Mesenchymal stem cell (in vitro differentiated cells and primary cell): ENCODE measurements around the gene OTC. TPM values are rescaled to one million over a fixed set of nuclear protein-coding genes. Genes with fewer than 3 reads are reported as not detected.

Experiments
- DNase-seq: peaks from one replicate; pipeline ENCODE4 v3.0.0-alpha.2; 2013
- H2AFZ ChIP-seq: one replicate; pipeline ENCODE4 v1.6.1; 2013; ENCODE audit warnings: low read depth, mild to moderate bottlenecking, control low read depth, inconsistent platforms, low read length, moderate library complexity
- H2AK5ac ChIP-seq: 2 replicates; pipeline ENCODE4 v1.6.1; 2013; ENCODE audit warnings: low read length, moderate library complexity, mild to moderate bottlenecking, inconsistent platforms; ENCODE audit not compliant: severe bottlenecking
- H2BK120ac ChIP-seq: one replicate; pipeline ENCODE4 v1.6.1; 2013; ENCODE audit warnings: low read depth, mild to moderate bottlenecking, inconsistent platforms, low read length, moderate library complexity
- H2BK12ac ChIP-seq, 2 experiments: one replicate each; pipeline ENCODE4 v1.6.1; 2013; ENCODE audit warnings: inconsistent platforms in 2 of 2, low read length in 2 of 2, mild to moderate bottlenecking in 2 of 2, moderate library complexity in 2 of 2, control low read depth in 1 of 2
- H2BK15ac ChIP-seq: one replicate; pipeline ENCODE4 v1.6.1; 2013; ENCODE audit warnings: mild to moderate bottlenecking, low read depth, inconsistent platforms; ENCODE audit not compliant: poor library complexity, severe bottlenecking
- H2BK5ac ChIP-seq: 2 replicates; pipeline ENCODE4 v1.6.1; 2013; ENCODE audit warnings: low read depth, mild to moderate bottlenecking, low read length, control low read depth, inconsistent platforms; ENCODE audit not compliant: poor library complexity, severe bottlenecking
- H3K14ac ChIP-seq, 2 experiments: one replicate each; pipeline ENCODE4 v1.6.1; 2013; ENCODE audit warnings: inconsistent platforms in 2 of 2, low read length in 2 of 2, control low read depth in 1 of 2, mild to moderate bottlenecking in 1 of 2, moderate library complexity in 1 of 2
- H3K18ac ChIP-seq, 2 experiments: one replicate each; pipeline ENCODE4 v1.6.1; 2013; ENCODE audit warnings: inconsistent platforms in 2 of 2, low read length in 2 of 2, control low read depth in 1 of 2, low read depth in 1 of 2, mild to moderate bottlenecking in 1 of 2
- H3K23ac ChIP-seq, 2 experiments: one replicate each; pipeline ENCODE4 v1.6.1; 2013; ENCODE audit warnings: inconsistent platforms in 2 of 2, low read length in 2 of 2, mild to moderate bottlenecking in 2 of 2, moderate library complexity in 2 of 2, control low read depth in 1 of 2
- H3K27ac ChIP-seq: 2 replicates; pipeline ENCODE4 v1.5.1; 2013; ENCODE audit warnings: mild to moderate bottlenecking, moderate library complexity, low read length, control low read depth, inconsistent platforms; ENCODE audit not compliant: poor library complexity, severe bottlenecking
- H3K27me3 ChIP-seq, 2 experiments: 2 replicates each; pipeline versions ENCODE4 v1.6.1 to v1.7.0; 2013; ENCODE audit warnings: low read length in 2 of 2, mild to moderate bottlenecking in 2 of 2, moderate library complexity in 2 of 2, control low read depth in 1 of 2, inconsistent platforms in 1 of 2; ENCODE audit not compliant: control insufficient read depth in 1 of 2, insufficient read depth in 1 of 2
- H3K36me3 ChIP-seq, 2 experiments: 2 replicates each; pipeline versions ENCODE4 v1.6.1 to v1.7.0; 2013; ENCODE audit warnings: low read length in 2 of 2, control low read depth in 1 of 2, inconsistent platforms in 1 of 2, low read depth in 1 of 2, mild to moderate bottlenecking in 1 of 2; ENCODE audit not compliant: insufficient read depth in 2 of 2, control insufficient read depth in 1 of 2
- H3K4ac ChIP-seq, 2 experiments: one replicate each; pipeline ENCODE4 v1.6.1; 2013; ENCODE audit warnings: inconsistent platforms in 2 of 2, low read length in 2 of 2, mild to moderate bottlenecking in 2 of 2, moderate library complexity in 2 of 2, control low read depth in 1 of 2, low read depth in 1 of 2
- H3K4me1 ChIP-seq: 2 replicates; pipeline ENCODE4 v1.6.1; 2013; ENCODE audit warnings: low read depth, low read length, control low read depth; ENCODE audit not compliant: control insufficient read depth, insufficient read depth
- H3K4me2 ChIP-seq: 2 replicates; pipeline ENCODE4 v1.6.1; 2013; ENCODE audit warnings: low read length, mild to moderate bottlenecking, inconsistent platforms; ENCODE audit not compliant: poor library complexity, severe bottlenecking
- H3K4me3 ChIP-seq, 2 experiments: 2 replicates each; pipeline versions ENCODE4 v1.5.1 to v1.7.0; 2013; ENCODE audit warnings: low read length in 2 of 2, mild to moderate bottlenecking in 2 of 2, control low read depth in 1 of 2, low read depth in 1 of 2; ENCODE audit not compliant: insufficient read depth in 1 of 2
- H3K79me1 ChIP-seq: replicated peaks from 2 replicates; pipeline ENCODE4 v1.6.1; 2013; ENCODE audit warnings: mild to moderate bottlenecking, control low read depth, low read length, inconsistent platforms; ENCODE audit not compliant: poor library complexity, severe bottlenecking
- H3K9ac ChIP-seq: 2 replicates; pipeline ENCODE4 v1.7.0; 2013; ENCODE audit warnings: mild to moderate bottlenecking, low read length, moderate library complexity
- H3K9me3 ChIP-seq: 2 replicates; pipeline ENCODE4 v1.7.0; 2013; ENCODE audit warnings: mild to moderate bottlenecking, low read length; ENCODE audit not compliant: control insufficient read depth
- H4K8ac ChIP-seq: one replicate; pipeline ENCODE4 v1.6.1; 2013; ENCODE audit warnings: inconsistent platforms, mild to moderate bottlenecking, low read length, moderate library complexity
- H4K91ac ChIP-seq: one replicate; pipeline ENCODE4 v1.6.1; 2013; ENCODE audit warnings: mild to moderate bottlenecking, low read length, inconsistent platforms
- WGBS: methylation state at CpG from one replicate; pipeline ENCODE4 v1.1.7; 2013; ENCODE audit warnings: mixed read lengths; 5-methylcytosine and 5-hydroxymethylcytosine counted together
- polyA plus RNA-seq, 2 experiments: library from polyadenylated mRNA; stranded (reverse); fragments of 200-250 nt; gene quantifications; one replicate each; pipeline ENCODE4 v1.2.3, GENCODE V29; 2013

OTC gene
- polyA plus RNA-seq (2013, experiment 1 of 2), result not detected
- not detected for polyA plus RNA-seq (2013, experiment 2 of 2)

- no peak within 1 kb of the TSS for H3K4me2 ChIP-seq
- H2AK5ac ChIP-seq, result no peak within 1 kb of the TSS
- no peak for DNase-seq
- H4K8ac ChIP-seq, result no peak within 1 kb of the TSS
- H3K9me3 ChIP-seq, result peaks cover 2% of the 10 kb centered on the region
- H4K91ac ChIP-seq, result no peak within 1 kb of the TSS
- no peak within 1 kb of the TSS for H3K14ac ChIP-seq
- WGBS, result 97% methylated on average over 3 of the region's 4 CpGs
- no peak within 1 kb of the TSS for H2AFZ ChIP-seq
- H3K4me1 ChIP-seq, result no peaks in the 10 kb centered on the region
- no peak within 1 kb of the TSS for H3K4me3 ChIP-seq
- H3K27ac ChIP-seq, result no peak within 1 kb of the TSS
- no peak within 1 kb of the TSS for H2BK120ac ChIP-seq
- no peak within 1 kb of the TSS for H3K18ac ChIP-seq
- no peaks in the 10 kb centered on the region for H3K79me1 ChIP-seq
- H3K36me3 ChIP-seq, result no peaks in the 10 kb centered on the region
- H3K4ac ChIP-seq, result no peak within 1 kb of the TSS
- H2BK5ac ChIP-seq, result no peak within 1 kb of the TSS
- H2BK12ac ChIP-seq, result no peak within 1 kb of the TSS
- peaks cover 0 to 20% of the 10 kb centered on the region in 2 experiments for H3K27me3 ChIP-seq
- H3K23ac ChIP-seq, result no peak within 1 kb of the TSS
- no peak within 1 kb of the TSS for H2BK15ac ChIP-seq
- H3K9ac ChIP-seq, result no peak within 1 kb of the TSS
Observed at GRCh38 chrX:38352362-38352761, at the start of gene OTC. OTC (plus strand) TSS chrX:38352604; CDS start chrX:38352697, 93 bp downstream.

GRCh38 chrX:38304010-38304409, 48.4 kb upstream of the OTC start:
- no peak overlapping the region for H4K8ac ChIP-seq
- no peak overlapping the region for H3K4me2 ChIP-seq
- peaks cover 0 to 5% of the 10 kb centered on the region in 2 experiments for H3K36me3 ChIP-seq
- no peak overlapping the region for H3K14ac ChIP-seq
- H3K23ac ChIP-seq, result no peak overlapping the region
- no peak overlapping the region for H2BK12ac ChIP-seq
- no peak overlapping the region for H3K9ac ChIP-seq
- H3K18ac ChIP-seq, result no peak overlapping the region
- H2AK5ac ChIP-seq, result no peak overlapping the region
- H2BK15ac ChIP-seq, result no peak overlapping the region
- no peaks in the 10 kb centered on the region for H3K4me1 ChIP-seq
- peak; percentile 29 for DNase-seq
- H2AFZ ChIP-seq, result no peak overlapping the region
- peaks cover 0 to 3% of the 10 kb centered on the region in 2 experiments for H3K27me3 ChIP-seq
- no peak overlapping the region for H2BK5ac ChIP-seq
- no peaks in the 10 kb centered on the region for H3K9me3 ChIP-seq
- no peak overlapping the region for H3K4ac ChIP-seq
- no peak overlapping the region for H3K4me3 ChIP-seq
- H4K91ac ChIP-seq, result no peak overlapping the region
- H3K27ac ChIP-seq, result no peak overlapping the region
- no peaks in the 10 kb centered on the region for H3K79me1 ChIP-seq
- WGBS, result 21% methylated on average over 2 of the region's 4 CpGs
- no peak overlapping the region for H2BK120ac ChIP-seq

- Histone ChIP-seq H3K23ac (no peak overlapping the region), H3K14ac (no peak overlapping the region), H2BK15ac (no peak overlapping the region), H3K18ac (no peak overlapping the region), H4K8ac (no peak overlapping the region), H2BK120ac (no peak overlapping the region), H3K4ac (no peak overlapping the region), H4K91ac (no peak overlapping the region), H2AK5ac (no peak overlapping the region), H3K4me1 (no peaks in the 10 kb centered on the region), H3K9ac (no peak overlapping the region), H3K4me2 (no peak overlapping the region), H2AFZ (no peak overlapping the region), H3K9me3 (no peaks in the 10 kb centered on the region), H2BK12ac (no peak overlapping the region), H3K4me3 (no peak overlapping the region), H2BK5ac (no peak overlapping the region), H3K27me3 (peaks cover 0 to 4% of the 10 kb centered on the region in 2 experiments), H3K36me3 (peaks cover 0 to 7% of the 10 kb centered on the region in 2 experiments), H3K27ac (no peak overlapping the region), H3K79me1 (no peaks in the 10 kb centered on the region)
- no CpG with 5 or more reads among the region's 3 CpGs for WGBS
- DNase-seq, result no peak
Observed at GRCh38 chrX:38305971-38306370, 46.4 kb upstream of the OTC start.

GRCh38 chrX:38311743-38312142, 40.7 kb upstream of the OTC start:
- H3K36me3 ChIP-seq, result peaks cover 0 to 8% of the 10 kb centered on the region in 2 experiments
- no peak overlapping the region for H2BK120ac ChIP-seq
- peaks cover 0 to 6% of the 10 kb centered on the region in 2 experiments for H3K27me3 ChIP-seq
- no peak overlapping the region for H3K4me2 ChIP-seq
- H3K18ac ChIP-seq, result no peak overlapping the region
- no peak overlapping the region for H3K23ac ChIP-seq
- H3K27ac ChIP-seq, result peak overlapping the region; percentile 29
- H3K9me3 ChIP-seq, result no peaks in the 10 kb centered on the region
- WGBS, result no CpG with 5 or more reads among the region's 2 CpGs
- no peaks in the 10 kb centered on the region for H3K79me1 ChIP-seq
- H2AFZ ChIP-seq, result no peak overlapping the region
- H3K4me1 ChIP-seq, result peaks cover 2% of the 10 kb centered on the region
- H3K4ac ChIP-seq, result no peak overlapping the region
- H3K9ac ChIP-seq, result no peak overlapping the region
- H3K4me3 ChIP-seq, result no peak overlapping the region
- H2BK15ac ChIP-seq, result no peak overlapping the region
- no peak overlapping the region for H2AK5ac ChIP-seq
- H4K91ac ChIP-seq, result no peak overlapping the region
- H4K8ac ChIP-seq, result no peak overlapping the region
- H2BK5ac ChIP-seq, result no peak overlapping the region
- no peak overlapping the region for H2BK12ac ChIP-seq
- no peak overlapping the region for H3K14ac ChIP-seq
- peak; percentile 13 for DNase-seq
